GM12872 (cell line): ENCODE results near the gene ZNF536.

Experiments used
- CTCF ChIP-seq: IDR thresholded peaks from 3 replicates; pipeline ENCODE4 v1.5.1; 2011; ENCODE audit warnings: low read depth, mild to moderate bottlenecking, low read length, moderate library complexity; ENCODE audit not compliant: insufficient read depth

Gene ZNF536

GRCh38 chr19:30376272-30376671, 4.1 kb downstream of the ZNF536 start:
- no peak for TF ChIP-seq CTCF

GRCh38 chr19:30376826-30377425, 4.7 kb downstream of the ZNF536 start:
- no peak for TF ChIP-seq CTCF

- TF ChIP-seq CTCF: no peak
These were observed 6.5 kb downstream of the ZNF536 start for GRCh38 chr19:30378701-30379100.

GRCh38 chr19:30379841-30380610, 7.8 kb downstream of the ZNF536 start:
- no peak for TF ChIP-seq CTCF

- no peak for TF ChIP-seq CTCF
These were observed 9.2 kb downstream of the ZNF536 start for GRCh38 chr19:30381366-30381765.

- no peak for TF ChIP-seq CTCF
These were observed 13.0 kb downstream of the ZNF536 start for GRCh38 chr19:30385174-30385573.

- TF ChIP-seq CTCF: no peak
These were observed 13.5 kb downstream of the ZNF536 start for GRCh38 chr19:30385666-30386065.
